Testis (tissue), 3 donors: ENCODE measurements around the gene DYNC2LI1. TPM values are rescaled to one million over a fixed set of nuclear protein-coding genes. Genes with fewer than 3 reads are reported as not detected.

Experiments
- DNase-seq: peaks from one replicate; pipeline ENCODE4 v3.0.0-alpha.2; 2019
- H3K27ac ChIP-seq, 2 donors: fragments of 200-600 bp; sonication (generic); one replicate each; pipeline ENCODE4 v1.5.1; 2019
- H3K27me3 ChIP-seq: fragments of 200-600 bp; sonication (generic); one replicate; pipeline ENCODE4 v1.5.1; 2019
- H3K36me3 ChIP-seq: fragments of 200-600 bp; sonication (generic); one replicate; pipeline ENCODE4 v1.5.1; 2017; ENCODE audit warnings: low read depth; ENCODE audit errors: missing control alignments
- H3K4me1 ChIP-seq: fragments of 200-600 bp; sonication (generic); one replicate; pipeline ENCODE4 v1.5.1; 2019
- H3K4me3 ChIP-seq, 2 donors: fragments of 200-600 bp; sonication (generic); one replicate each; pipeline ENCODE4 v1.5.1; 2017 to 2019
- H3K9me3 ChIP-seq: fragments of 200-600 bp; sonication (generic); one replicate; pipeline ENCODE4 v1.5.1; 2017
- POLR2A ChIP-seq: fragments of 450-650 bp; IDR thresholded peaks from one replicate; pipeline ENCODE4 v1.6.1; 2017; ENCODE audit warnings: antibody characterized with exemption, mild to moderate bottlenecking, moderate library complexity
- WGBS, 2 donors: methylation state at CpG; one replicate each; pipeline ENCODE4 v1.1.5; 2018; 5-methylcytosine and 5-hydroxymethylcytosine counted together
- intact Hi-C: fragments of 100-400 bp; cut with DNase I; formaldehyde crosslinking; loops from one replicate; pipeline ENCODE4 v1.15.1; 2023; ENCODE audit warnings: low total_unique reads
- polyA plus RNA-seq: library from polyadenylated mRNA; stranded (reverse); fragments of 350-450 nt; fragmentation: Illumina TruSeq; extraction: RNeasy Lipid Tissue Mini Kit (QIAGEN cat#74804); gene quantifications from one replicate; pipeline ENCODE4 v1.2.3, GENCODE V29; 2014; ENCODE audit warnings: low read depth, low replicate concordance; ENCODE audit not compliant: insufficient read depth
- small RNA-seq, 2 donors: library from RNA; depleted of rRNA; stranded (forward); fragments of <200 nt; gene quantifications; one replicate each; pipeline ENCODE3, GENCODE V24; 2016
- total RNA-seq, 2 donors: library from RNA; depleted of rRNA; stranded (reverse); fragments of >200 nt; gene quantifications; one replicate each; pipeline ENCODE4 v1.2.3, GENCODE V29; 2016
- TF ChIP-seq, protein P1 (sequence below), 3 experiments: fragments of 450-650 bp in 2 of 3; fragments of 200-600 bp in 1 of 3; sonication (generic) in 1 of 3; IDR thresholded peaks; one replicate each; pipeline ENCODE4 v1.5.1; 2016 to 2019; ENCODE audit warnings: antibody characterized with exemption in 3 of 3, mild to moderate bottlenecking in 2 of 3, moderate library complexity in 1 of 3

Gene DYNC2LI1
- total and polyA plus RNA-seq, 3 donors from 2014 or later: 48.8 to 66.8 (median 60.4) TPM

DNA sequence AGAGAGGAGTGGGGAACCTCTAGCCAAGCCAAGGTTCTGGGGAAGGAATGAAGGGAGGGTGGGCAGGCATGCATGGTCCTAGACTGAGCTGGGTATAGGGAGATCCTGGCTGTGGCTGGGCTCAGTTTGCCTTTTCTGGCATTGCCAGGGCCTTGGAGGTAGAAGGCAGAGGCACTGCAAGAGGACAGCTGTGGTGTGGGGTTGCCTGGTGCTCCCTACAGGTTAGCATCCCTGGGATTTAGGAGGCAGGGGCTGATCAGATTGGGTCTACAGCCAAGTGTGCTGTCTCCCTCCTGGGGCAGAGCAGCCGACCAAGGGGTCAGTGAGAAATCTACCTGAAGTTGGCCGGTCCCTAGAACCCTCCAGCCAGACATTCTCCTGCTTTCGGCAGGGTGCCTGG, 80.8 kb downstream of the DYNC2LI1 start:
- Histone ChIP-seq H3K36me3 (no peaks in the 10 kb centered on the region), H3K27me3 (no peaks in the 10 kb centered on the region), H3K4me3 (no peak overlapping the region), H3K4me1 (no peaks in the 10 kb centered on the region), H3K9me3 (no peaks in the 10 kb centered on the region), H3K27ac (no peak overlapping the region)
- TF ChIP-seq, protein P1, sequence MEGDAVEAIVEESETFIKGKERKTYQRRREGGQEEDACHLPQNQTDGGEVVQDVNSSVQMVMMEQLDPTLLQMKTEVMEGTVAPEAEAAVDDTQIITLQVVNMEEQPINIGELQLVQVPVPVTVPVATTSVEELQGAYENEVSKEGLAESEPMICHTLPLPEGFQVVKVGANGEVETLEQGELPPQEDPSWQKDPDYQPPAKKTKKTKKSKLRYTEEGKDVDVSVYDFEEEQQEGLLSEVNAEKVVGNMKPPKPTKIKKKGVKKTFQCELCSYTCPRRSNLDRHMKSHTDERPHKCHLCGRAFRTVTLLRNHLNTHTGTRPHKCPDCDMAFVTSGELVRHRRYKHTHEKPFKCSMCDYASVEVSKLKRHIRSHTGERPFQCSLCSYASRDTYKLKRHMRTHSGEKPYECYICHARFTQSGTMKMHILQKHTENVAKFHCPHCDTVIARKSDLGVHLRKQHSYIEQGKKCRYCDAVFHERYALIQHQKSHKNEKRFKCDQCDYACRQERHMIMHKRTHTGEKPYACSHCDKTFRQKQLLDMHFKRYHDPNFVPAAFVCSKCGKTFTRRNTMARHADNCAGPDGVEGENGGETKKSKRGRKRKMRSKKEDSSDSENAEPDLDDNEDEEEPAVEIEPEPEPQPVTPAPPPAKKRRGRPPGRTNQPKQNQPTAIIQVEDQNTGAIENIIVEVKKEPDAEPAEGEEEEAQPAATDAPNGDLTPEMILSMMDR (IDR thresholded peaks at IDR 0.05): no peak
- no peak for TF ChIP-seq POLR2A
- intact Hi-C loops: no loop called here
- no peak for DNase-seq
- WGBS, 2 donors: 67 to 91% methylated on average over 3 of the region's 3 CpGs

DNA sequence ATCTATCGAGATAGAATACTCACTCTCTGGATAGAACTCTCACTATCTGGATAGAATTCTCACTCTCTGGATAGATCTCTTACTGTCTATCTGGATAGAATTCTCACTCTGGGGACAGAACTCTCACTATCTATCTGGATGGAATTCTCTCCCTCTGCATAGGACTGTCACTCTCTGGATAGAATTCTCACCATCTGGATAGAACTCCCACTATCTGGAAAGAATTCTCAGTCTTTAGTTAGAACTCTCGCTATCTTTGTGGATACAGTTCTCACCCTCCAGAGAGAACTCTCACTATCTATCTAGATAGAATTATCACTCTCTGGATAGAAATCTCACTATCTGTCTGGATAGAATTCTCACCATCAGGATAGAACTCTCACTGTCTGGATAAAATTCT, 81.5 kb downstream of the DYNC2LI1 start:
- intact Hi-C loops: no loop called here

More for the DNA sequence above, 81.5 kb downstream of the DYNC2LI1 start:
- no peak for DNase-seq
- H3K4me1 ChIP-seq: no peaks in the 10 kb centered on the region
- no peaks in the 10 kb centered on the region for H3K9me3 ChIP-seq
- no peak overlapping the region for H3K27ac ChIP-seq
- TF ChIP-seq, protein P1 (IDR thresholded peaks at IDR 0.05): no peak
- TF ChIP-seq POLR2A: no peak
- 70 to 76% methylated on average over 2 of the region's 2 CpGs for WGBS, 2 donors
- H3K27me3 ChIP-seq: no peaks in the 10 kb centered on the region
- H3K36me3 ChIP-seq: no peaks in the 10 kb centered on the region
- no peak overlapping the region for H3K4me3 ChIP-seq

Small RNAs within 50 kb of the gene (small RNA-seq; reads per million reads assigned to genes)
- 0 reads per million in 2 donors for gene RN7SKP66

Other genes with a start within 250 kb of the DYNC2LI1 start
- 10 to 100 TPM; 39.5 to 43.9 TPM for gene THADA, start 178.0 kb upstream of the DYNC2LI1 start, total RNA-seq
- 29.5 TPM for gene THADA, start 178.0 kb upstream of the DYNC2LI1 start, polyA plus RNA-seq
- gene PLEKHH2, start 136.8 kb upstream of the DYNC2LI1 start, total RNA-seq: 10 to 100 TPM; 45.3 to 80.2 TPM
- 7.4 TPM for gene PLEKHH2, start 136.8 kb upstream of the DYNC2LI1 start, polyA plus RNA-seq
- 1 to 10 TPM; 3.1 to 5.8 TPM for gene C1GALT1C1L, start 97.6 kb upstream of the DYNC2LI1 start, total RNA-seq
- 8.6 TPM for gene C1GALT1C1L, start 97.6 kb upstream of the DYNC2LI1 start, polyA plus RNA-seq
- not detected for gene ABCG5, start 64.8 kb downstream of the DYNC2LI1 start, total RNA-seq
- gene ABCG5, start 64.8 kb downstream of the DYNC2LI1 start, polyA plus RNA-seq: 0.16 TPM
- under 1 TPM; 0.24 to 0.43 TPM for gene ABCG8, start 64.9 kb downstream of the DYNC2LI1 start, total RNA-seq
- gene ABCG8, start 64.9 kb downstream of the DYNC2LI1 start, polyA plus RNA-seq: not detected
- 100 to 1,000 TPM; 114 to 133 TPM for gene LRPPRC, start 221.9 kb downstream of the DYNC2LI1 start, total RNA-seq
- 65.7 TPM for gene LRPPRC, start 221.9 kb downstream of the DYNC2LI1 start, polyA plus RNA-seq